ENCODE data around the gene CYP1A1. TPM values are rescaled to one million over a fixed set of nuclear protein-coding genes. Genes with fewer than 3 reads are reported as not detected.
A peak's percentile ranks its signal among the peaks of the same experiment; 100 is the strongest.

Gene CYP1A1
- total RNA-seq (2014; rRNA removed; shearing (Covaris generic)) = 2.7 and 5.7 TPM in 2 replicates
- 3.7 and 5.7 TPM in 2 replicates for polyA plus RNA-seq (2015; cell fraction: cytosol; rRNA removed)
- 6.4 and 9.8 TPM in 2 replicates for polyA plus RNA-seq (2015; cell fraction: nucleus; rRNA removed)

- peak; percentile 46 for DNase-seq (ENCODE audit: low read depth, low spot score)
- in situ Hi-C loops (cut with HindIII; ENCODE audit: low pct_unique_long_range_greater_than_20kb, low sequenced_read_pairs) = no loop called here
Measured at GRCh38 chr15:74725225-74725774, at the start of gene CYP1A1. CYP1A1 (minus strand) TSS chr15:74725528; CDS start chr15:74723097, 2,431 bp downstream.

GRCh38 chr15:74773731-74774252, 48.5 kb upstream of the CYP1A1 start:
- peak; percentile 88 for DNase-seq (ENCODE audit: low read depth, low spot score)
- in situ Hi-C loops (cut with HindIII; ENCODE audit: low pct_unique_long_range_greater_than_20kb, low sequenced_read_pairs) = loop anchor here (25.0 kb wide), 1 partner anchor 189 kb away; the partner anchor contains the start of gene RPP25

- DNase-seq (ENCODE audit: low read depth, low spot score) = no peak
- in situ Hi-C loops (cut with HindIII; ENCODE audit: low pct_unique_long_range_greater_than_20kb, low sequenced_read_pairs) = loop anchor here (25.0 kb wide), 1 partner anchor 189 kb away; the partner anchor contains the start of gene RPP25
Measured at GRCh38 chr15:74773329-74773728, 48.0 kb upstream of the CYP1A1 start.

GRCh38 chr15:74770211-74770903, 45.0 kb upstream of the CYP1A1 start:
- in situ Hi-C loops (cut with HindIII; ENCODE audit: low pct_unique_long_range_greater_than_20kb, low sequenced_read_pairs) = loop anchor here (25.0 kb wide), 1 partner anchor 192 kb away; the partner anchor contains the start of gene RPP25

GRCh38 chr15:74769463-74770025, 44.2 kb upstream of the CYP1A1 start:
- DNase-seq (ENCODE audit: low read depth, low spot score) = no peak
- in situ Hi-C loops (cut with HindIII; ENCODE audit: low pct_unique_long_range_greater_than_20kb, low sequenced_read_pairs) = loop anchor here (25.0 kb wide), 1 partner anchor 193 kb away; the partner anchor contains the start of gene RPP25

More at GRCh38 chr15:74770211-74770903, 45.0 kb upstream of the CYP1A1 start:
- no peak for DNase-seq (ENCODE audit: low read depth, low spot score)

GRCh38 chr15:74768771-74769342, 43.5 kb upstream of the CYP1A1 start:
- in situ Hi-C loops (cut with HindIII; ENCODE audit: low pct_unique_long_range_greater_than_20kb, low sequenced_read_pairs) = loop anchor here (25.0 kb wide), 1 partner anchor 193 kb away; the partner anchor contains the start of gene RPP25
- DNase-seq (ENCODE audit: low read depth, low spot score) = peak; percentile 74

GRCh38 chr15:74768099-74768770, 42.9 kb upstream of the CYP1A1 start:
- in situ Hi-C loops (cut with HindIII; ENCODE audit: low pct_unique_long_range_greater_than_20kb, low sequenced_read_pairs) = loop anchor here (25.0 kb wide), 1 partner anchor 194 kb away; the partner anchor contains the start of gene RPP25
- DNase-seq (ENCODE audit: low read depth, low spot score) = no peak

- in situ Hi-C loops (cut with HindIII; ENCODE audit: low pct_unique_long_range_greater_than_20kb, low sequenced_read_pairs) = loop anchor here (25.0 kb wide), 1 partner anchor 195 kb away; the partner anchor contains the start of gene RPP25
- no peak for DNase-seq (ENCODE audit: low read depth, low spot score)
Measured at GRCh38 chr15:74767167-74768098, 42.1 kb upstream of the CYP1A1 start.

- in situ Hi-C loops (cut with HindIII; ENCODE audit: low pct_unique_long_range_greater_than_20kb, low sequenced_read_pairs) = loop anchor here (25.0 kb wide), 1 partner anchor 199 kb away; the partner anchor contains the start of gene RPP25
Measured at GRCh38 chr15:74763416-74763815, 38.1 kb upstream of the CYP1A1 start.

GRCh38 chr15:74762791-74763150, 37.4 kb upstream of the CYP1A1 start:
- DNase-seq (ENCODE audit: low read depth, low spot score) = no peak
- in situ Hi-C loops (cut with HindIII; ENCODE audit: low pct_unique_long_range_greater_than_20kb, low sequenced_read_pairs) = loop anchor here (25.0 kb wide), 1 partner anchor 200 kb away; the partner anchor contains the start of gene RPP25

More at GRCh38 chr15:74763416-74763815, 38.1 kb upstream of the CYP1A1 start:
- DNase-seq (ENCODE audit: low read depth, low spot score) = no peak

- in situ Hi-C loops (cut with HindIII; ENCODE audit: low pct_unique_long_range_greater_than_20kb, low sequenced_read_pairs) = loop anchor here (10.0 to 25.0 kb wide), 2 partner anchors 124 to 204 kb away; partner anchors contain the start of gene RPP25
- no peak for DNase-seq (ENCODE audit: low read depth, low spot score)
Measured at GRCh38 chr15:74758736-74759135, 33.4 kb upstream of the CYP1A1 start.

GRCh38 chr15:74754593-74755215, 29.4 kb upstream of the CYP1A1 start:
- DNase-seq (ENCODE audit: low read depth, low spot score) = no peak
- in situ Hi-C loops (cut with HindIII; ENCODE audit: low pct_unique_long_range_greater_than_20kb, low sequenced_read_pairs) = loop anchor here (10.0 to 25.0 kb wide), 2 partner anchors 120 to 208 kb away; partner anchors contain the start of gene RPP25

GRCh38 chr15:74752531-74752930, 27.2 kb upstream of the CYP1A1 start:
- no peak for DNase-seq (ENCODE audit: low read depth, low spot score)
- in situ Hi-C loops (cut with HindIII; ENCODE audit: low pct_unique_long_range_greater_than_20kb, low sequenced_read_pairs) = loop anchor here (10.0 to 25.0 kb wide), 2 partner anchors 118 to 210 kb away; partner anchors contain the start of gene RPP25

GRCh38 chr15:74752011-74752410, 26.7 kb upstream of the CYP1A1 start:
- in situ Hi-C loops (cut with HindIII; ENCODE audit: low pct_unique_long_range_greater_than_20kb, low sequenced_read_pairs) = loop anchor here (10.0 to 25.0 kb wide), 2 partner anchors 117 to 210 kb away; partner anchors contain the start of gene RPP25
- DNase-seq (ENCODE audit: low read depth, low spot score) = no peak

GRCh38 chr15:74750751-74751150, 25.4 kb upstream of the CYP1A1 start:
- DNase-seq (ENCODE audit: low read depth, low spot score) = no peak
- in situ Hi-C loops (cut with HindIII; ENCODE audit: low pct_unique_long_range_greater_than_20kb, low sequenced_read_pairs) = loop anchor here (10.0 to 25.0 kb wide), 2 partner anchors 116 to 212 kb away; partner anchors contain the start of gene RPP25
